Stimulated activated CD4-positive, alpha-beta T cell treated with anti-CD3 and anti-CD28 coated beads, Interleukin-4, amount 100 ng/mL, for 1 hour (primary cell): Measurements from ENCODE around the gene SETD2.
A peak's percentile ranks its signal among the peaks of the same experiment; 100 is the strongest.
"Not testable (repeated sequence)": the region's sequence is repeated elsewhere in the genome, so short reads cannot be mapped to it uniquely, and the experiment has no call there.

ENCODE experiments used
- DNase-seq: peaks from one replicate; pipeline ENCODE4 v3.0.0-alpha.2; 2020

The SETD2 gene

GRCh38 chr3:47026432-47026831 lies 137.5 kb downstream of the SETD2 start:
- not testable (repeated sequence) for DNase-seq

GRCh38 chr3:47024932-47025331 lies 139.0 kb downstream of the SETD2 start:
- no peak for DNase-seq

GRCh38 chr3:47022641-47023071 lies 141.3 kb downstream of the SETD2 start:
- no peak for DNase-seq

GRCh38 chr3:47020311-47020710 lies 143.6 kb downstream of the SETD2 start:
- no peak for DNase-seq

GRCh38 chr3:47019201-47019600 lies 144.7 kb downstream of the SETD2 start:
- DNase-seq = no peak

- no peak for DNase-seq
These were observed 145.7 kb downstream of the SETD2 start for GRCh38 chr3:47018269-47018611.

GRCh38 chr3:47017504-47018268 lies 146.2 kb downstream of the SETD2 start:
- no peak for DNase-seq

- peak; percentile 1 for DNase-seq
These were observed 146.9 kb downstream of the SETD2 start for GRCh38 chr3:47016934-47017435.

- DNase-seq = no peak
These were observed 147.6 kb downstream of the SETD2 start for GRCh38 chr3:47016086-47016933.

- no peak for DNase-seq
These were observed 148.8 kb downstream of the SETD2 start for GRCh38 chr3:47015151-47015550.

- no peak for DNase-seq
These were observed 149.9 kb downstream of the SETD2 start for GRCh38 chr3:47014036-47014435.

GRCh38 chr3:47013231-47013630 lies 150.7 kb downstream of the SETD2 start:
- no peak for DNase-seq

GRCh38 chr3:47012342-47013230 lies 151.3 kb downstream of the SETD2 start:
- DNase-seq = no peak

GRCh38 chr3:47011371-47011770 lies 152.5 kb downstream of the SETD2 start:
- DNase-seq = no peak

- DNase-seq = no peak
These were observed 153.0 kb downstream of the SETD2 start for GRCh38 chr3:47010910-47011309.

GRCh38 chr3:47010111-47010712 lies 153.7 kb downstream of the SETD2 start:
- peak; percentile 15 for DNase-seq

- peak; percentile 72 for DNase-seq
These were observed 154.4 kb downstream of the SETD2 start for GRCh38 chr3:47009225-47010110.

GRCh38 chr3:47008851-47009224 lies 155.1 kb downstream of the SETD2 start:
- no peak for DNase-seq

GRCh38 chr3:47008234-47008796 lies 155.6 kb downstream of the SETD2 start:
- DNase-seq = peak; percentile 1

GRCh38 chr3:47007482-47008233 lies 156.3 kb downstream of the SETD2 start:
- DNase-seq = peak; percentile 1
